NCI-H2029 (cell line): Measurements from ENCODE around the gene UBE2U.

Experiments used
- DNase-seq: peaks from one replicate; lab custom pipeline; 2025; lab: John Stamatoyannopoulos, UW

UBE2U gene

GRCh38 chr1:64293820-64294219 is 90.4 kb downstream of the UBE2U start:
- no peak for DNase-seq

GRCh38 chr1:64295136-64295535 is 91.7 kb downstream of the UBE2U start:
- DNase-seq = no peak

GRCh38 chr1:64295561-64295960 is 92.1 kb downstream of the UBE2U start:
- no peak for DNase-seq

GRCh38 chr1:64296459-64296858 is 93.0 kb downstream of the UBE2U start:
- no peak for DNase-seq

- no peak for DNase-seq
Observed at GRCh38 chr1:64302194-64302593, 98.8 kb downstream of the UBE2U start.

DNA sequence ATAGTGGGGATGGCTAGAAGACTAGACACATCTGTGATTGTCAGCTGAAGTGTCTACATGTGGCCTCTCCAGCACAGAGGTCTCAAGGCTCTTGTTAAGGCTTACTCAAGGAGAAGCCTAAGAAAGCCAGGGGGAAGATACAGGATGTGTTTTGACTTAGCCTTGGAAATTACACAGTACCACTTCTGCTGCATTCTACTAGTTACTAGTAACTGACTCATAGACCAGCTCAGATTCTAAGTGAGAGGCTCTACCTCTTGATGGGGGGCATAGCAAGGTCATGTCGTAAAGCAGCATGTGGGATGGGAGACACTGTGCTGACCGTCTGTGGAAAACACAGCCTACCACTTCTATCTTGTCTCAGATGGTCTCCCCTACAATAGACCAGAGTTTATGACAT is 99.5 kb downstream of the UBE2U start:
- DNase-seq = no peak

DNA sequence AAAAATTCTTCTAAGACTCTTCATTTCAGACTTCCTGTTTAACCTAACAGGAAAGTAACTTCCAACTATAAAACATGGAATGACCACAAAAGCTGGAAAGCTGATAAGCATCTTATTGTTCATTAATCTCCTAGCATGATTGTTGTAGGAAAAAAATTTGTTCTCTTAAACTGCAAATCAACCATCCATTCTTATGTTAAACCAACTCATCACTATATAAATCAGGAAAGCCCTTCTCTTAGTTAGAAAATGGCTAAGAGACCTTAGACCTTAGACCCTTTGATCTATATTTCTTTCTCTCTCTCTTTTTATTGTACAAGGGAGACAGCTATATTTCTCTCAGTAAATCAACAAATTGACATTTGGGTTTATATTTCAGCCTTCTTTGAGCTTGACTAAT is 101.4 kb downstream of the UBE2U start:
- no peak for DNase-seq

GRCh38 chr1:64308866-64309265 is 105.4 kb downstream of the UBE2U start:
- no peak for DNase-seq

DNA sequence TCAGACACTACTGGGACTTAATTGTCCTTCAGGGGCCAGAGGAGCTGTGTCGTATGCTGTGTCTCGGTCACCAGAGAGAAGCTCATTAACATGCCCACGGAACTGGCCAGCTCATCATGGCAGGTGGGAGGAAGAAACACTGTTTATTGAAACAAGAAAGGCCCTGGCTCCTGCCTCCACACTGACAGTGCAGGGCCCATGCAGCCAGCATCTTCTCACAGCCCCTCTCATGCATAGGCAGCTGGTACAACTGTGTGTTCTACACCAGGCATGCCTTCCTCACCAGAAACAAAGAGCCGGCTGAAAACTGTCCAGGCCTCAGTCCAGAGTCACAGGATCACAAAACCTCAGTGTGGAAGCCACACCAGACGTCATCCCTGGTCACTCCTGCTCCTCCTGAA is 106.0 kb downstream of the UBE2U start:
- DNase-seq = no peak

GRCh38 chr1:64310760-64311159 is 107.3 kb downstream of the UBE2U start:
- no peak for DNase-seq

DNA sequence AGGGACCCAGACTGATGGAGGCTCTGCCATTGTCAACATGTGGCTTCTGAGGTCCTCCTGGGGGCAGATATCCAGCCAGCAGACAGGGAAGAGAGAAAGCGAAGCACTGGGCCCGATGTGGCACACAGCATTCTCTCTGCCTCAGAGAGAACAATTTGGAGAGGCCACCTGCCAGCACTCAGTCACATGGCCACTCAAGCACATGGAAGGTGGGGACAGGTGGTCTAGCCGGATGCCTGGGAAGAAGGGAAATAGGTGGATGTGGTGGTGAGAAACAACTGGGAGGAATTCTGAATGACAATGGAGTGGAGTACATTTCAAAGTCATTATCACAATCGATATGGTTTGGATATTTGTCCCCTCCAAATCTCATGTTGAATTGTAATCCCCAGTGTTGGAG is 109.0 kb downstream of the UBE2U start:
- no peak for DNase-seq

- no peak for DNase-seq
Observed at GRCh38 chr1:64315402-64315801, 112.0 kb downstream of the UBE2U start.
